Osteocyte (in vitro differentiated cells): ENCODE results near the gene GPSM1. TPM values are rescaled to one million over a fixed set of nuclear protein-coding genes. Genes with fewer than 3 reads are reported as not detected.

Source experiments
- DNase-seq: peaks from one replicate; pipeline ENCODE4 v3.0.0; 2021; ENCODE audit warnings: mixed read lengths; ENCODE audit not compliant: unreplicated experiment; ENCODE audit errors: extremely low spot score
- H3K27ac Mint-ChIP-seq: one replicate; pipeline ENCODE4 v1.8.0; 2021; ENCODE audit warnings: mild to moderate bottlenecking, mixed read lengths; ENCODE audit not compliant: unreplicated experiment
- H3K27me3 Mint-ChIP-seq: one replicate; pipeline ENCODE4 v1.8.0; 2021; ENCODE audit warnings: mixed read lengths; ENCODE audit not compliant: unreplicated experiment
- H3K36me3 Mint-ChIP-seq: one replicate; pipeline ENCODE4 v1.8.0; 2021; ENCODE audit warnings: mixed read lengths; ENCODE audit not compliant: unreplicated experiment
- H3K4me1 Mint-ChIP-seq: one replicate; pipeline ENCODE4 v1.8.0; 2021; ENCODE audit warnings: mixed read lengths; ENCODE audit not compliant: unreplicated experiment
- H3K4me3 Mint-ChIP-seq: one replicate; pipeline ENCODE4 v1.8.0; 2021; ENCODE audit warnings: mild to moderate bottlenecking, moderate library complexity, mixed read lengths; ENCODE audit not compliant: unreplicated experiment
- H3K9me3 Mint-ChIP-seq: one replicate; pipeline ENCODE4 v1.8.0; 2021; ENCODE audit warnings: mixed read lengths; ENCODE audit not compliant: unreplicated experiment
- CTCF ChIP-seq: fragments of 200-600 bp; sonication (generic); IDR thresholded peaks from 2 replicates; pipeline ENCODE4 v1.5.0; 2021; ENCODE audit warnings: antibody characterized with exemption, mild to moderate bottlenecking, moderate library complexity
- total RNA-seq: library from RNA; stranded (reverse); gene quantifications from 2 replicates; pipeline ENCODE4 v1.2.1, GENCODE V29; 2021

The GPSM1 gene
- total RNA-seq, 1 donor from 2014 or later: 37.1 TPM

DNA sequence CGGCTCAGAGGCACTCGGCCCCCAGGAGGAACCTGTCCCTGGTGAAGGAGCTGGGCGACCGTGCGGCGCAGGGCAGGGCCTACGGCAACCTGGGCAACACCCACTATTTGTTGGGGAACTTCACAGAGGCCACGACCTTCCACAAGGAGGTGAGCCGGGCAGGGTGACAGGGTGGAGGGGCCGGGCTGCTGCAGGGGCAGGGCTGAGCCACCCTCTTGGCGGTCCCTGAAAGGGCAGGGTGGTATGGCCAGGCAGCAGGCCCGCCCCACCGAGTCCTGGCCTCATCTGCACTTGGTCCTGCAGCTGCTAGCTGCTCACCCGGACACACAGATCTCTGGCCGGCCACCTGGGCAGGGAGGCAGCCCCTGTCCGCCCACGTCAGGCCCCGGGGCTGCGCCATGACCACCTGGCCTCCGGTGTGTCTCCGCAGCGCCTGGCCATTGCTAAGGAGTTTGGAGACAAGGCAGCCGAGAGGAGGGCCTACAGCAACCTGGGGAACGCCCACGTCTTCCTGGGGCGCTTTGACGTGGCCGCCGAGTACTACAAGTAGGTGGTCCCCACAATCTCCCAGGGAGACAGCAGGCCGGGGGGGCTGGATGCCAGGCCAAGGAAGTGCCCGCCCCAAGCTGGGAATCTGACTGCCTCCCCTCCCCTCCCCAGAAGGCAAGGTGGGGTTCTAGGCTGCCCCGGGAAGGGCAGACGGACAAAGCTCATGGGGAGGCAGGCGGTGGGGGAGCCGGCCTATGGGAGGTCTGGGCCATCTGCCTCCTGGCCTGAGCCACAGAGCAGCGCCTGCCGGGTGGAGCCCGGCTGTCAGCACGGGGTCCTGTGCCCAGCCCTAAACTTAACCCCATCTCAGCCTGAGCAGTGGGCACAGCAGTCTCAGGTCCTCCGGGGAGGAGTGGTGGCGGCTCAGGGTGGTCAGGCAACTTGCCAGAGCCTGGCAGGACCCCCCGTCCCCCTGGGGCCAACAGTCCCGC, 10.4 kb downstream of the GPSM1 start:
- TF ChIP-seq CTCF: no peak
- Mint-ChIP-seq H3K27ac (no peak overlapping the region), H3K4me3 (no peak overlapping the region), H3K27me3 (no peaks in the 10 kb centered on the region), H3K4me1 (peaks cover 13% of the 10 kb centered on the region), H3K9me3 (no peaks in the 10 kb centered on the region), H3K36me3 (no peaks in the 10 kb centered on the region)
- no peak for DNase-seq

DNA sequence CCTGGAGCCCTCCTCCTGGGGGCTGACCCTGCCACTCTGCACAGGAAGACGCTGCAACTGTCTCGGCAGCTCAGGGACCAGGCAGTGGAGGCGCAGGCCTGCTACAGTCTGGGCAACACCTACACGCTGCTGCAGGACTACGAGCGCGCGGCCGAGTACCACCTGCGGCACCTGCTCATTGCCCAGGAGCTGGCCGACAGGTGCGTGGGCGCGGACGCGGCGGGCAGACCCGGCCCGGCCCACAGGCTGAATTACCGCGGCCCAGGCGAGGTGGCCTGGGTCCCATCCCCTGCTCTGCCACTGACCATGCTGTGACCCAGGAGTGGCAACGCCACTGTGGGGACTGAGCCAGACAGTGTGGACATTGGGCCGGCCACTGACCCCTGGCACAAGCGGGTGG, 11.2 kb downstream of the GPSM1 start:
- H3K4me3 Mint-ChIP-seq: no peak overlapping the region
- no peaks in the 10 kb centered on the region for H3K36me3 Mint-ChIP-seq
- TF ChIP-seq CTCF: no peak

GRCh38 chr9:136339173-136339957, 12.0 kb downstream of the GPSM1 start:
- Mint-ChIP-seq H3K27me3 (no peaks in the 10 kb centered on the region), H3K4me3 (no peak overlapping the region), H3K9me3 (no peaks in the 10 kb centered on the region), H3K4me1 (peaks cover 16% of the 10 kb centered on the region), H3K36me3 (no peaks in the 10 kb centered on the region), H3K27ac (no peak overlapping the region)
- peak; percentile 91 for DNase-seq
- peak; percentile 92 for TF ChIP-seq CTCF

More for the DNA sequence above, 11.2 kb downstream of the GPSM1 start:
- Mint-ChIP-seq H3K27me3 (no peaks in the 10 kb centered on the region), H3K4me1 (peaks cover 16% of the 10 kb centered on the region), H3K9me3 (no peaks in the 10 kb centered on the region), H3K27ac (no peak overlapping the region)
- DNase-seq: no peak

DNA sequence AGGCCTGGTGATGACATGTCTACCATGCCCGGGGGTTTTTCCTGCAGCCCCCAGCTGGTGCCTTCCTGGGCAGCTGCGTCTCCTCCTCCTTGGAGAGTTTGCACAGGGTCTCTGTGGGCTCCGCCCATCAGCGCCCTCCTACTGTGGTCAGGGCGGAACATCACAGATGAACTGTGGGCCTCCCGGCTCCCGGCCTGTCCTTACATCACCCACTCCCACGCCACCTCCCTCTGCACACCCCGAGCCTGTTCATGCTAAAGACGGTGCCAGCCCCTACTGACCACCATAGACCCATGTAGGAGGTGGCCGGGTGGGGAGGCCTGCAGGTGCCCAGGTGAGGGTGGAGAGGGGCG, 12.6 kb downstream of the GPSM1 start:
- no peaks in the 10 kb centered on the region for H3K9me3 Mint-ChIP-seq
- no peaks in the 10 kb centered on the region for H3K27me3 Mint-ChIP-seq
- DNase-seq: no peak
- H3K4me3 Mint-ChIP-seq: no peak overlapping the region
- TF ChIP-seq CTCF: no peak
- H3K36me3 Mint-ChIP-seq: no peaks in the 10 kb centered on the region
- no peak overlapping the region for H3K27ac Mint-ChIP-seq
- peaks cover 21% of the 10 kb centered on the region for H3K4me1 Mint-ChIP-seq
